HCT116 (cell line): ENCODE measurements around the gene FCHSD2. TPM values are rescaled to one million over a fixed set of nuclear protein-coding genes. Genes with fewer than 3 reads are reported as not detected.

ENCODE experiments used
- ATAC-seq: fragments of 200-7000 bp; cut with Tn5 transposase; 2 replicates; pipeline ENCODE4 v1.9.1; 2020; ENCODE audit warnings: mild to moderate bottlenecking, moderate library complexity
- BruUV-seq: library from RNA; stranded (reverse); fragments of 400-500 nt; replicated peaks from 2 replicates; lab custom pipeline; 2021; lab: Mats Ljungman, UMichigan
- CTCF ChIA-PET: fragments of 300-600 bp; sonication (Branson Sonifier 250); formaldehyde crosslinking; loops from one replicate; lab custom pipeline; 2021; ENCODE audit warnings: antibody characterized with exemption; lab: Charles Lee
- POLR2A ChIA-PET: fragments of 300-600, 350-600 bp; sonication (Branson Sonifier 250); formaldehyde crosslinking; loops from one replicate; lab custom pipeline; 2021; ENCODE audit warnings: antibody characterized with exemption; lab: Charles Lee
- RAD21 ChIA-PET, 2 experiments: fragments of 300-600 bp; sonication (Branson Sonifier 250); formaldehyde crosslinking; loops; one replicate each; lab custom pipeline; 2023; ENCODE audit warnings: low total read pairs in 2 of 2; ENCODE audit not compliant: uncharacterized antibody in 2 of 2, unreplicated experiment in 2 of 2, low non-redundant PET in 1 of 2; lab: Charles Lee
- DNase-seq: peaks from one replicate; pipeline ENCODE4 v3.0.0-alpha.2; 2010; ENCODE audit warnings: low read depth, low spot score
- H2AFZ ChIP-seq: fragments of 200-600 bp; shearing (Covaris generic), sonication (generic); 2 replicates; pipeline ENCODE4 v1.6.1; 2017; ENCODE audit warnings: low read depth, mixed run types, mixed read lengths, antibody characterized with exemption, low read length; ENCODE audit not compliant: poor library complexity, severe bottlenecking
- H3K27ac ChIP-seq: 2 replicates; pipeline ENCODE4 v1.5.1; 2012; ENCODE audit warnings: low read depth, low read length
- H3K27me3 ChIP-seq: fragments of 200-600 bp; sonication (generic); 2 replicates; pipeline ENCODE4 v1.6.1; 2016; ENCODE audit warnings: mixed run types, low read length, mixed read lengths; ENCODE audit not compliant: insufficient read depth
- H3K36me3 ChIP-seq, 2 experiments: fragments of 200-500 bp in 1 of 2; fragments of 200-600 bp in 1 of 2; sonication (Bioruptor generic) in 1 of 2; sonication (generic) in 1 of 2; 2 replicates each; pipeline versions ENCODE4 v1.5.1 to v1.6.1; 2014 to 2016; ENCODE audit warnings: low read length in 2 of 2, inconsistent platforms in 1 of 2, mixed read lengths in 1 of 2, mixed run types in 1 of 2; ENCODE audit not compliant: insufficient read depth in 2 of 2, control insufficient read depth in 1 of 2
- H3K4me1 ChIP-seq, 2 experiments: fragments of 200-600 bp in 1 of 2; sonication (generic) in 1 of 2; 2 replicates each; pipeline versions ENCODE4 v1.5.1 to v1.6.1; 2012 to 2017; ENCODE audit warnings: low read length in 2 of 2, inconsistent platforms in 1 of 2, mild to moderate bottlenecking in 1 of 2, mixed read lengths in 1 of 2, mixed run types in 1 of 2, moderate library complexity in 1 of 2; ENCODE audit not compliant: insufficient read depth in 2 of 2, control insufficient read depth in 1 of 2
- H3K4me2 ChIP-seq: fragments of 200-600 bp; sonication (generic); 2 replicates; pipeline ENCODE4 v1.6.1; 2017; ENCODE audit warnings: mixed run types, low read length, mixed read lengths
- H3K4me3 ChIP-seq, 2 experiments: fragments of 200-600 bp in 1 of 2; sonication (generic) in 1 of 2; replicated peaks in 1 of 2; 2 replicates each; pipeline ENCODE4 v1.5.1; 2011 to 2016; ENCODE audit warnings: low read length in 2 of 2, control low read depth in 1 of 2, low read depth in 1 of 2, mild to moderate bottlenecking in 1 of 2, mixed read lengths in 1 of 2, mixed run types in 1 of 2
- H3K79me2 ChIP-seq: fragments of 200-600 bp; sonication (generic); 2 replicates; pipeline ENCODE4 v1.6.1; 2017; ENCODE audit warnings: mild to moderate bottlenecking, mixed run types, low read length, moderate library complexity, mixed read lengths; ENCODE audit not compliant: insufficient read depth
- H3K9ac ChIP-seq: fragments of 200-600 bp; sonication (generic); 2 replicates; pipeline ENCODE4 v1.6.1; 2016; ENCODE audit warnings: low read length, mixed read lengths
- H3K9me2 ChIP-seq: fragments of 200-600 bp; sonication (generic), shearing (Covaris generic); 2 replicates; pipeline ENCODE4 v1.6.1; 2017; ENCODE audit warnings: mixed run types, mild to moderate bottlenecking, moderate library complexity; ENCODE audit not compliant: insufficient read depth
- H3K9me3 ChIP-seq, 2 experiments: fragments of 200-500 bp in 1 of 2; fragments of 200-600 bp in 1 of 2; sonication (Bioruptor generic) in 1 of 2; sonication (generic) in 1 of 2; 2 replicates each; pipeline ENCODE4 v1.6.1; 2014 to 2017; ENCODE audit warnings: low read length in 2 of 2, mixed read lengths in 2 of 2, inconsistent platforms in 1 of 2, low read depth in 1 of 2, mild to moderate bottlenecking in 1 of 2, mixed run types in 1 of 2, moderate library complexity in 1 of 2; ENCODE audit not compliant: control insufficient read depth in 1 of 2, insufficient read depth in 1 of 2
- H4K20me1 ChIP-seq: fragments of 200-600 bp; sonication (generic), shearing (Covaris generic); 2 replicates; pipeline ENCODE4 v1.6.1; 2017; ENCODE audit warnings: mixed run types, mild to moderate bottlenecking, moderate library complexity; ENCODE audit not compliant: insufficient read depth
- CBX3 ChIP-seq: IDR thresholded peaks from 2 replicates; pipeline ENCODE4 v1.6.1; 2012; ENCODE audit warnings: low read depth
- ELF1 ChIP-seq: IDR thresholded peaks from 2 replicates; pipeline ENCODE4 v1.6.1; 2012; ENCODE audit warnings: low read depth, borderline replicate concordance
- EZH2 ChIP-seq: fragments of 200-600 bp; sonication (generic); IDR thresholded peaks from 2 replicates; pipeline ENCODE4 v1.6.1; 2017; ENCODE audit warnings: antibody characterized with exemption, mixed run types
- EZH2phosphoT487 ChIP-seq: fragments of 200-600 bp; IDR thresholded peaks from 2 replicates; pipeline ENCODE4 v1.6.1; 2018; ENCODE audit warnings: antibody characterized with exemption, borderline replicate concordance
- JUND ChIP-seq: IDR thresholded peaks from 2 replicates; pipeline ENCODE4 v1.6.1; 2012
- MAX ChIP-seq: IDR thresholded peaks from 2 replicates; pipeline ENCODE4 v1.6.1; 2012
- POLR2AphosphoS5 ChIP-seq: IDR thresholded peaks from 2 replicates; pipeline ENCODE4 v1.6.1; 2011; ENCODE audit warnings: mild to moderate bottlenecking, low read depth, low read length, moderate library complexity
- RAD21 ChIP-seq: IDR thresholded peaks from 2 replicates; pipeline ENCODE4 v1.6.1; 2012; ENCODE audit warnings: low read depth, mild to moderate bottlenecking
- SIN3A ChIP-seq: IDR thresholded peaks from 2 replicates; pipeline ENCODE4 v1.6.1; 2012; ENCODE audit warnings: low read depth
- SP1 ChIP-seq: IDR thresholded peaks from 2 replicates; pipeline ENCODE4 v1.6.1; 2012; ENCODE audit warnings: low read depth
- SRF ChIP-seq: IDR thresholded peaks from 2 replicates; pipeline ENCODE4 v1.6.1; 2012; ENCODE audit warnings: low read depth
- TCF7L2 ChIP-seq: IDR thresholded peaks from 2 replicates; pipeline ENCODE4 v1.7.0; 2011; ENCODE audit warnings: borderline replicate concordance, inconsistent platforms; ENCODE audit not compliant: insufficient read depth, insufficient read length; ENCODE audit errors: extremely low read depth
- YY1 ChIP-seq: IDR thresholded peaks from 2 replicates; pipeline ENCODE4 v1.6.1; 2011; ENCODE audit warnings: low read length, low read depth, moderate library complexity, mild to moderate bottlenecking; ENCODE audit not compliant: insufficient replicate concordance; ENCODE audit errors: extremely low read depth
- ZFX ChIP-seq: fragments of 450-650 bp; IDR thresholded peaks from 2 replicates; pipeline ENCODE4 v1.6.1; 2017
- ZNF274 ChIP-seq: fragments of 200-500 bp; sonication (Bioruptor generic); IDR thresholded peaks from 2 replicates; pipeline ENCODE4 v1.6.1; 2014; ENCODE audit warnings: mild to moderate bottlenecking, low read depth, low read length, inconsistent platforms
- intact Hi-C: fragments of 100-400 bp; cut with micrococcal nuclease; formaldehyde crosslinking; loops from 2 replicates; pipeline ENCODE4 v1.10.0; 2022
- total RNA-seq: library from RNA; stranded (reverse); gene quantifications from one replicate; pipeline ENCODE4 v1.2.1, GENCODE V29; 2021; ENCODE audit not compliant: unreplicated experiment
- TF ChIP-seq, protein P1 (sequence below): IDR thresholded peaks from 2 replicates; pipeline ENCODE4 v1.6.1; 2012; ENCODE audit warnings: low read depth

FCHSD2 gene
- total RNA-seq, 1 experiment from 2014 or later: 15.0 TPM

DNA sequence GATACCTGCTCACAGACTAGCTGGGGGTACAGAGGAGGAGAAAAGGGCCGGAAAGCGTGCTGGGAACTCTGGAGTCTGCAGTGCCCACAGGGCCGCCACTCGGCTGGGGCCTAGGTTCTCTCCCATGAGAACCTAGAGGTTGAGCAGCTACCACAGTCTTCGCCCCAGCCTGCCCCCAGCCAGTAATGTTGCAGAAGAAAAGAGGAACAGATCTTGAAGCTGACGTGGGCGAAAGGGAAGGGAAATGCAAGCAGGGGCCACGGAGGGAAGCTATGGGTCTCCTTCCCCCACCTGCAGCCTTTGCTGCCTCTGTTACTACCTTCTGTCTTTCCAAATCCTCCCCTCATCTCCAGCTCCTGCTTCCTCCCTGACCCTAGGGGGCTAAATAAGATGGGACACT is 47.2 kb upstream of the FCHSD2 start:
- Histone ChIP-seq H3K36me3 (no peaks in the 10 kb centered on the region), H3K4me2 (no peak overlapping the region), H2AFZ (no peak overlapping the region), H3K27ac (no peak overlapping the region), H4K20me1 (no peaks in the 10 kb centered on the region), H3K27me3 (no peaks in the 10 kb centered on the region), H3K9me2 (no peaks in the 10 kb centered on the region), H3K4me3 (no peak overlapping the region), H3K4me1 (peaks cover 12 to 59% of the 10 kb centered on the region in 2 experiments; a peak in 3 of 4 replicates), H3K79me2 (no peaks in the 10 kb centered on the region), H3K9ac (no peak overlapping the region), H3K9me3 (no peaks in the 10 kb centered on the region)
- RAD21 ChIA-PET: no interaction called here
- POLR2A ChIA-PET: no interaction called here
- no peak for DNase-seq
- TF ChIP-seq RAD21 (no peak), ZNF274 (no peak), CBX3 (no peak), EZH2phosphoT487 (no peak), SP1 (no peak), TCF7L2 (no peak), YY1 (no peak)
- CTCF ChIA-PET: no interaction called here
- no peak for ATAC-seq
- intact Hi-C loops: no loop called here
- BruUV-seq: no TSS peak

GRCh38 chr11:73188301-73188700 is 46.2 kb upstream of the FCHSD2 start:
- H3K36me3 ChIP-seq: no peaks in the 10 kb centered on the region
- intact Hi-C loops: no loop called here
- H3K9ac ChIP-seq: no peak overlapping the region
- DNase-seq: no peak
- no peak overlapping the region for H3K4me2 ChIP-seq
- no peaks in the 10 kb centered on the region for H3K9me2 ChIP-seq
- no peaks in the 10 kb centered on the region for H3K9me3 ChIP-seq
- ATAC-seq: no peak
- H2AFZ ChIP-seq: no peak overlapping the region
- ChIA-PET POLR2A (no interaction called here), CTCF (interaction anchor here (1.2 kb wide), 1 partner anchor 48 kb away, joined by 6 read pairs; no protein-coding TSS in a partner anchor), RAD21 (no interaction called here)
- H3K4me1 ChIP-seq: peaks cover 9 to 48% of the 10 kb centered on the region in 2 experiments; a peak in 3 of 4 replicates
- H4K20me1 ChIP-seq: no peaks in the 10 kb centered on the region
- H3K4me3 ChIP-seq: no peak overlapping the region
- no peak overlapping the region for H3K27ac ChIP-seq
- no peaks in the 10 kb centered on the region for H3K27me3 ChIP-seq
- no TSS peak for BruUV-seq
- no peaks in the 10 kb centered on the region for H3K79me2 ChIP-seq
- TF ChIP-seq EZH2 (no peak), ZNF274 (no peak), POLR2AphosphoS5 (no peak), ELF1 (no peak), SIN3A (no peak), TCF7L2 (no peak), MAX (no peak), CBX3 (no peak), SRF (no peak), ZFX (no peak), JUND (no peak)
- TF ChIP-seq, protein P1, sequence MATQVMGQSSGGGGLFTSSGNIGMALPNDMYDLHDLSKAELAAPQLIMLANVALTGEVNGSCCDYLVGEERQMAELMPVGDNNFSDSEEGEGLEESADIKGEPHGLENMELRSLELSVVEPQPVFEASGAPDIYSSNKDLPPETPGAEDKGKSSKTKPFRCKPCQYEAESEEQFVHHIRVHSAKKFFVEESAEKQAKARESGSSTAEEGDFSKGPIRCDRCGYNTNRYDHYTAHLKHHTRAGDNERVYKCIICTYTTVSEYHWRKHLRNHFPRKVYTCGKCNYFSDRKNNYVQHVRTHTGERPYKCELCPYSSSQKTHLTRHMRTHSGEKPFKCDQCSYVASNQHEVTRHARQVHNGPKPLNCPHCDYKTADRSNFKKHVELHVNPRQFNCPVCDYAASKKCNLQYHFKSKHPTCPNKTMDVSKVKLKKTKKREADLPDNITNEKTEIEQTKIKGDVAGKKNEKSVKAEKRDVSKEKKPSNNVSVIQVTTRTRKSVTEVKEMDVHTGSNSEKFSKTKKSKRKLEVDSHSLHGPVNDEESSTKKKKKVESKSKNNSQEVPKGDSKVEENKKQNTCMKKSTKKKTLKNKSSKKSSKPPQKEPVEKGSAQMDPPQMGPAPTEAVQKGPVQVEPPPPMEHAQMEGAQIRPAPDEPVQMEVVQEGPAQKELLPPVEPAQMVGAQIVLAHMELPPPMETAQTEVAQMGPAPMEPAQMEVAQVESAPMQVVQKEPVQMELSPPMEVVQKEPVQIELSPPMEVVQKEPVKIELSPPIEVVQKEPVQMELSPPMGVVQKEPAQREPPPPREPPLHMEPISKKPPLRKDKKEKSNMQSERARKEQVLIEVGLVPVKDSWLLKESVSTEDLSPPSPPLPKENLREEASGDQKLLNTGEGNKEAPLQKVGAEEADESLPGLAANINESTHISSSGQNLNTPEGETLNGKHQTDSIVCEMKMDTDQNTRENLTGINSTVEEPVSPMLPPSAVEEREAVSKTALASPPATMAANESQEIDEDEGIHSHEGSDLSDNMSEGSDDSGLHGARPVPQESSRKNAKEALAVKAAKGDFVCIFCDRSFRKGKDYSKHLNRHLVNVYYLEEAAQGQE: no peak
